Gastroesophageal sphincter (tissue), 4 donors: Measurements from ENCODE around the gene OPA1. TPM values are rescaled to one million over a fixed set of nuclear protein-coding genes. Genes with fewer than 3 reads are reported as not detected.

Experiments
- ATAC-seq: fragments of 150-250 bp; one replicate; pipeline ENCODE4 v1.9.1; 2016; ENCODE audit warnings: mild to moderate bottlenecking, moderate library complexity
- H3K27ac ChIP-seq, 4 donors: fragments of 200-600 bp; sonication (generic) in 3 of 4; 1 replicate in 3 of 4; 2 replicates in 1 of 4; pipeline ENCODE4 v1.5.1; 2016 to 2019
- H3K27me3 ChIP-seq: fragments of 200-600 bp; sonication (generic); one replicate; pipeline ENCODE4 v1.5.1; 2019
- H3K36me3 ChIP-seq, 2 donors: fragments of 200-600 bp; sonication (generic); one replicate each; pipeline ENCODE4 v1.5.1; 2019; ENCODE audit warnings: control low read depth in 1 of 2
- H3K4me1 ChIP-seq, 3 donors: fragments of 200-600 bp; sonication (generic); 1 replicate in 2 of 3; 2 replicates in 1 of 3; pipeline ENCODE4 v1.5.1; 2016 to 2019; ENCODE audit warnings: control low read depth in 2 of 3
- H3K4me3 ChIP-seq, 2 donors: fragments of 200-600 bp; sonication (generic); one replicate each; pipeline ENCODE4 v1.5.1; 2019; ENCODE audit warnings: mild to moderate bottlenecking in 1 of 2, moderate library complexity in 1 of 2
- H3K9me3 ChIP-seq, 3 donors: fragments of 200-600 bp; sonication (generic); one replicate each; pipeline ENCODE4 v1.5.1; 2017 to 2019; ENCODE audit warnings: control low read depth in 2 of 3
- CTCF ChIP-seq, 4 experiments: fragments of 200-600 bp in 2 of 4; fragments of 450-650 bp in 2 of 4; sonication (generic) in 1 of 4; IDR thresholded peaks; one replicate each; pipeline ENCODE4 v1.5.1; 2017 to 2019; ENCODE audit warnings: antibody characterized with exemption in 4 of 4, mild to moderate bottlenecking in 2 of 4, moderate library complexity in 2 of 4
- EP300 ChIP-seq: sonication (generic); formaldehyde crosslinking; IDR thresholded peaks from one replicate; pipeline ENCODE4 v1.6.1; 2017; ENCODE audit warnings: antibody characterized with exemption, mild to moderate bottlenecking
- POLR2A ChIP-seq, 2 donors: fragments of 450-650 bp; IDR thresholded peaks; one replicate each; pipeline ENCODE4 v1.6.1; 2017; ENCODE audit warnings: antibody characterized with exemption in 2 of 2, mild to moderate bottlenecking in 2 of 2, moderate library complexity in 1 of 2
- POLR2AphosphoS5 ChIP-seq: sonication (generic); formaldehyde crosslinking; IDR thresholded peaks from one replicate; pipeline ENCODE4 v1.6.1; 2017; ENCODE audit warnings: antibody characterized with exemption
- WGBS, 2 donors: methylation state at CpG; one replicate each; pipeline ENCODE4 v1.1.5; 2018; ENCODE audit warnings: low coverage in 1 of 2; 5-methylcytosine and 5-hydroxymethylcytosine counted together
- total RNA-seq, 4 donors: library from RNA; depleted of rRNA; stranded (reverse); fragments of >200 nt; gene quantifications; one replicate each; pipeline ENCODE4 v1.1.0, GENCODE V29; 2016

The OPA1 gene
- total RNA-seq, 4 donors from 2014 or later, result 52.6 to 70.4 (median 57.9) TPM

GRCh38 chr3:193617628-193618027 lies 24.6 kb downstream of the OPA1 start:
- Histone ChIP-seq H3K4me1 (no peaks in the 10 kb centered on the region), H3K36me3 (peaks cover 0 to 67% of the 10 kb centered on the region in 2 donors), H3K27me3 (no peaks in the 10 kb centered on the region), H3K9me3 (no peaks in the 10 kb centered on the region), H3K4me3 (no peak overlapping the region), H3K27ac (no peak overlapping the region)
- 83 to 95% methylated on average over 1 of the region's 1 CpG for WGBS, 2 donors
- no peak for ATAC-seq
- TF ChIP-seq CTCF (IDR thresholded peaks at IDR 0.05), result no peak
- no peak for TF ChIP-seq POLR2A (IDR thresholded peaks at IDR 0.05)
- no peak for TF ChIP-seq EP300
- TF ChIP-seq POLR2AphosphoS5, result no peak

GRCh38 chr3:193620057-193620456 lies 27.0 kb downstream of the OPA1 start:
- Histone ChIP-seq H3K4me3 (no peak overlapping the region), H3K36me3 (peaks cover 0 to 66% of the 10 kb centered on the region in 2 donors), H3K27ac (no peak overlapping the region), H3K4me1 (no peaks in the 10 kb centered on the region), H3K9me3 (no peaks in the 10 kb centered on the region), H3K27me3 (no peaks in the 10 kb centered on the region)
- no peak for ATAC-seq
- 83% methylated on average over 1 of the region's 1 CpG for whole genome bisulfite sequencing, 2 donors
- no peak for TF ChIP-seq EP300

GRCh38 chr3:193620650-193621049 lies 27.6 kb downstream of the OPA1 start:
- Histone ChIP-seq H3K27me3 (no peaks in the 10 kb centered on the region), H3K4me3 (no peak overlapping the region), H3K27ac (no peak overlapping the region), H3K4me1 (no peaks in the 10 kb centered on the region), H3K36me3 (peaks cover 0 to 65% of the 10 kb centered on the region in 2 donors), H3K9me3 (no peaks in the 10 kb centered on the region)
- TF ChIP-seq CTCF (IDR thresholded peaks at IDR 0.05) (no peak), EP300 (no peak), POLR2A (IDR thresholded peaks at IDR 0.05) (no peak), POLR2AphosphoS5 (no peak)
- ATAC-seq, result no peak

- Histone ChIP-seq H3K4me3 (no peak overlapping the region), H3K9me3 (no peaks in the 10 kb centered on the region), H3K36me3 (peaks cover 0 to 65% of the 10 kb centered on the region in 2 donors), H3K27me3 (no peaks in the 10 kb centered on the region), H3K27ac (no peak overlapping the region), H3K4me1 (no peaks in the 10 kb centered on the region)
- WGBS, 2 donors, result 89 to 90% methylated on average over 3 to 4 of the region's 4 CpGs
- ATAC-seq, result no peak
- no peak for TF ChIP-seq POLR2AphosphoS5
Observed at GRCh38 chr3:193621127-193621526, 28.1 kb downstream of the OPA1 start.

GRCh38 chr3:193630005-193630404 lies 37.0 kb downstream of the OPA1 start:
- Histone ChIP-seq H3K4me3 (no peak overlapping the region), H3K27me3 (no peaks in the 10 kb centered on the region), H3K4me1 (peaks cover 0 to 12% (median 0%) of the 10 kb centered on the region in 3 donors), H3K9me3 (no peaks in the 10 kb centered on the region), H3K27ac (no peak overlapping the region), H3K36me3 (peaks cover 0 to 38% of the 10 kb centered on the region in 2 donors)
- ATAC-seq, result no peak
- TF ChIP-seq POLR2AphosphoS5 (no peak), POLR2A (IDR thresholded peaks at IDR 0.05) (no peak), EP300 (no peak), CTCF (IDR thresholded peaks at IDR 0.05) (no peak)
- WGBS, 2 donors, result 16 to 27% methylated on average over 3 of the region's 3 CpGs

GRCh38 chr3:193637831-193638230 lies 44.8 kb downstream of the OPA1 start:
- ATAC-seq, result no peak
- Histone ChIP-seq H3K9me3 (no peaks in the 10 kb centered on the region), H3K4me1 (no peaks in the 10 kb centered on the region), H3K4me3 (no peak overlapping the region), H3K27me3 (no peaks in the 10 kb centered on the region), H3K36me3 (peaks cover 0 to 78% of the 10 kb centered on the region in 2 donors), H3K27ac (no peak overlapping the region)
- TF ChIP-seq POLR2A (IDR thresholded peaks at IDR 0.05) (no peak), CTCF (IDR thresholded peaks at IDR 0.05) (no peak), EP300 (no peak), POLR2AphosphoS5 (no peak)
- WGBS, 2 donors, result 87 to 92% methylated on average over 3 of the region's 3 CpGs
